Measurements from ENCODE around the gene ADSS1.

The ADSS1 gene

DNA sequence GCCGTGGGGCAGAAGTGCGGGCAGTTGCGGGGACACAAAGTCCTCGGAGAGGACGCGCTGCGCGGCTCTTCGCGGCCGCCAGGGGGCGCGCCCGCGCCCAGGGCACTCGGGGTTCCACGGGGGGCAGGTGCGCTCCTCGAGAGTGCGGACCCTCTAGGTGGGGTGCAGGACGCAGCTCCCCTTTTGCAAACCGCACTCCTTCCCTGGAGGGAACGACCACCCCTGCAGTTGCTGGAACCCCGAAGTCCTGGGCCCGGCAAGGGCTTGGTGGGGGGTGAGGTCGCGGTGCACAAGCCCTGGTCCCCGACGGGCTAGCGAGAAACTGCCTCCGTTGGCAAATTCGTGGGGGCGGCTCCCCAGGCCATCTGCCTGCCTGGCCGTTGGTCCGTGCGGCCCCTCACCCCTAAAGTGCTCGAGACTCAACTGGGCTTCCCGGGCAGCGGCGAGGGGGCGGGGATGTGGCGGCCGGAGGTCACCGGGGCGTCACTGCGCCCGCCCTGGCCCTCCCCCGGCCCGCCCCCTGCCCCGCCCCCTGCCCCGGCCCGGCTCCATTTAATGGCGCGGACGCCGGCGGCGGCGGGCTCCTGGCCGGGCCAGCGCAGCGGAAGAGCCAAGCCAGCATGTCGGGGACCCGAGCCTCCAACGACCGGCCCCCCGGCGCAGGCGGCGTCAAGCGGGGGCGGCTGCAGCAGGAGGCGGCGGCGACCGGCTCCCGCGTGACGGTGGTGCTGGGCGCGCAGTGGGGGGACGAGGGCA is at the start of gene ADSS1:
Gene ADSS1 (plus strand): TSS at position 579 of the 756 bp plus-strand sequence. CDS start 42 bp downstream, at position 621.
- DNase-seq, result peak; percentile 71

DNA sequence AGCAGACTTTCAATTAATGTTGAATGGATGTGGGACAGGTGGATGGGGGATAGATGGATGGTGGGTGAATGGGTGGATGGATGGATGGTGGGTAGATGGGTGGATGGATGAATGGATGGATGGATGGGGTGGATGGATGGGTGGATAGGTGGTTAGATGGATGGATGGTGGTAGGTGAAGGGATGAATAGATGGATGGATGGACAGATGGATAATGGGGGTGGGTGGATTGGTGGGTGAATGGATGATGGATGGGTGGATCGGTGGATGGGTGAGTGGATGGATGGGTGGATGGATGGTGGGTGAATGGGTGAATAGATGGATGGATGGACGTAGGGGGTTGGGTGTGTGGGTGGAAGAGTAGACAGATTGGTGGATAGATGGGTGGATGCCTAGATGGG is 48.6 kb upstream of the ADSS1 start:
- no peak for DNase-seq

- DNase-seq, result no peak
Measured at GRCh38 chr14:104676130-104676693, 47.8 kb upstream of the ADSS1 start.

GRCh38 chr14:104676694-104677511 is 47.1 kb upstream of the ADSS1 start:
- DNase-seq, result no peak

DNA sequence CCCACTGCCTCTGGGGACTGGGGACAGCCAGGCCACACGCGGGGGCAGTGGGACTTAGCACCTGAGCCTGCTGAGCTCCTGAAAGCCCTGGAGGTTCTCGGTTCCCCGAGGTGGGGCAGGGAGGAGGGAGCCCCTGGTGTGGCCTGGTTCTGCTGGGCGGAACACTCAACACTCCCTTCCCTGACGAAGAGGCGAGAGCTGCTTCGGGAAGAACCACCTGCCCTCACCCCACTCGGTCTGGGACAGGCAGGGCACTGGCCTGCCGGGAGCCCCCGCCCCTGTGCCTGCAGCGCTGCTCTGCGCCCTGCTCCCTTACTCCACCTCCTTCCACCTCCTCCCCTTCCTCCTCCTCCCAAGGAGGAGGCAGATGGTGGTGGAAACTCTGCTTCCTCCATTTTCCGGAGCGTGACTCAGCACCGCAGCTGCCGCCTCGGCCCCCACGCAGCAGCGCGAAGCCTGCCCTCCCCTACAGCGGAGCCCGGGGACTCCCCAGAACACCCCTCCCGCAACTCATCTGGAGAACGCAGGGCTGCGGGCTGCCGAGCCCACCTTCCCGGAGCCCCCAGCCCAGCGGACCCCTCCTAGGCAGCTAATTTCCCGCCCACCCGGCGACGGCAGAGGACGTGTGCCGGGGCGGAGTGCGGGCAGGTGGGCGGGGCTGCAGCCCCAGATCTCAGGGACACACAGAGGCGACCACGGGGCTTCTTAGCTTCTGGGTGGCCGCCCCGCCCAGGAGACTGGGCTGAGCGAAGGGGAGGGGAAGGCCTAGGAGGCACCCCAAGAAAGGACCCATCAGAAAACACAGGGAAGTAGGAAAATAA is 46.3 kb upstream of the ADSS1 start:
- DNase-seq, result peak; percentile 95

DNA sequence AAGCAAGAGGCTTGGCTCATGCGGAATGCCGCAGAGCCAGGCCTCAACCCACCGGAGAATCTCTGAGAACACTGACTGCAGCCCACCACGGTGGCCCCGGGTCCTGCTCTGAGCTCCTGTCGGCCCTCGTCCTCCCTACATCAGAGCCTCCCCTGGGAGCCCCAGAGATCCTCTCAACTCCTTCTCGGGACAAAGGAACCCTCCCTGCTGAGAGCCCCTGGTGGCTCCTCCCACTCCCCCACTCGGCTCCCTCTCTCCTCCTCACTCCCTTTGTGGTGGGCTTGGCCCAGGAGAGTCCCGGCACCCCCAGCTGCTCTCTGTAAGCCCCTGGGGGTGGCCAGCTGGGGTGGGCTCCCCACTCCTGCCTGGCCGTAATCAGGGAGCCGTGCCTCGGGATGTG is 45.7 kb upstream of the ADSS1 start:
- DNase-seq, result peak; percentile 69

- no peak for DNase-seq
Measured at GRCh38 chr14:104678901-104679705, 44.9 kb upstream of the ADSS1 start.

DNA sequence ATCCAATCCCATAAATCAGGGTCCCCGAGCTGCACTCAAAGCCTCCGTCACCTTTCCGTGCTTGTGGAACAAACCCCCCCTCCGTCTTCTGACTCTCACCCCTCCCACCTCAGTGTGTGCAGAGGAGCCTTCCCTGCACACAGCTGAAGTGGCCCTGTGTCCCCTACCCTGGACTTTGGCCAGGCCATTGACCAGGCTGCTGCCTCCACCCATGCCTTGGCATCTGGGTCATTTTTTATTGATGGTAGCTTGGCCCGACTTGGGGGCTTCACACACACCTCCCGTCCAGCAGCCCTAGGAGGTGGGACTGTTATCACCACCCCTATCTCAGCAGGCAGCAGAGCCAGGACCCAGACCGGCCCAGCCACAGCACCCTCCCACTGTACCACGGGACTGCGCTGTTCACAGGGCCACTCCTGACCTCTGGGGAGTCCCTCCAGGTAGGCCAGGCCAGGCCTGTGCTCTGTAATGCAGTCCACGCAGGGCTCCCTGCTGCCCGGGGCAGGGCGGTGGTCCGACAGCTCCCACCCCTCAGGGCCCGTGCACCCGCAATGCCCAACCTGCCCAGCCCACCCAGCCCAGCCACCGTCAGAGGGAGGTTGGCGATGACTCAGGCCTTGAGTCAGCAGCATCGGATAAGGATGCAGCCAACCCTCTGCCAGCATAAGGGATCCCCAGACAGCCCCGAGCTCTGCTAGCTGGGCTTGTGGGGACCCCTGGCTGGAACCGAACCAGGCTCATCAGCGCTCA is 43.8 kb upstream of the ADSS1 start:
- DNase-seq, result peak; percentile 82

- peak; percentile 72 for DNase-seq
Measured at GRCh38 chr14:104680806-104681688, 43.0 kb upstream of the ADSS1 start.

- no peak for DNase-seq
Measured at GRCh38 chr14:104681689-104682074, 42.3 kb upstream of the ADSS1 start.

- DNase-seq, result no peak
Measured at GRCh38 chr14:104682107-104682593, 41.9 kb upstream of the ADSS1 start.

GRCh38 chr14:104683653-104684448 is 40.2 kb upstream of the ADSS1 start:
- DNase-seq, result no peak

GRCh38 chr14:104684449-104684821 is 39.6 kb upstream of the ADSS1 start:
- no peak for DNase-seq

- peak; percentile 63 for DNase-seq
Measured at GRCh38 chr14:104685216-104685997, 38.6 kb upstream of the ADSS1 start.

DNA sequence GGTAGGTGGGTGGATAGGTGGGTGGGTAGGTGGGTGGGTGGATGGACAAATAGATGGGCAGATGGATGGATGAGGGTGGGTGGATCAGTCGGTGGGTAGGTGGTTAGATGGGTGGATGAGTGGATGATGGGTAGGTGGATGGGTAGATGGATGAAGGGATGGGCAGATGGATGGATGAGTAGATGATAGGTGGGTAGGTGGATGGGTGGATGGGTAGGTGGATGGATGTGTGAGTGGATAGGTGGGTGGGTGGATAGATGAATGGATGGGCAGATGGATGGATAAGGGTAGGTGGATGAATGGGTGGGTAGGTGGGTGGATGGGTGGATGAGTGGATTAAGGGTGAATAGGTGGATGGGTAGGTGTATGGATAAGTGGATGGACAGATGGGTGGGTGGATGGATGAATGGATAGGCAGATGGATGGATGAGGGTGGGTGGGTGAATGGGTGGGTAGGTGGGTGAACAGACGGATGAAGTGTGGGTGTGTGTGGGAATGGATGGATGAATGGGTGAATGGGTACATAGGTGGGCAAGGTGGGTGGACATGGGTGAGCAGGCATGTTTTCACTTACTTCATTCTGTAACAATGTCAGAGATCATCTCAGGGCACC is 37.9 kb upstream of the ADSS1 start:
- DNase-seq, result no peak

GRCh38 chr14:104686624-104687517 is 37.2 kb upstream of the ADSS1 start:
- DNase-seq, result no peak
